HepG2 (cell line): Measurements from ENCODE around the gene SH2D3A. TPM values are rescaled to one million over a fixed set of nuclear protein-coding genes. Genes with fewer than 3 reads are reported as not detected.
A peak's percentile ranks its signal among the peaks of the same experiment; 100 is the strongest.

Experiments used
- ATAC-seq: fragments of 200-7000 bp; cut with Tn5 transposase; 3 replicates; pipeline ENCODE4 v1.9.1; 2020; ENCODE audit warnings: mild to moderate bottlenecking, moderate library complexity
- BruUV-seq: library from RNA; stranded (reverse); fragments of 400-500 nt; replicated peaks from 2 replicates; lab custom pipeline; 2021; lab: Mats Ljungman, UMichigan
- CTCF ChIA-PET: fragments of 300-600 bp; formaldehyde crosslinking; extraction: SDS; loops from one replicate; lab custom pipeline; 2021; ENCODE audit warnings: low total read pairs, inconsistent platforms, low intra/inter-chr PET ratio; lab: Yijun Ruan, JAX
- POLR2A ChIA-PET: fragments of 350-600 bp; sonication (Branson Sonifier 250); formaldehyde crosslinking; loops from one replicate; lab custom pipeline; 2020; ENCODE audit warnings: antibody characterized with exemption, inconsistent platforms; lab: Yijun Ruan, JAX
- DNase-seq: peaks from one replicate; pipeline ENCODE4 v3.0.0-alpha.2; 2015; ENCODE audit warnings: low spot score
- FAIRE-seq: peaks from 3 replicates; lab custom pipeline; 2011; peaks lifted over from hg19 to GRCh38; lab: Jason Lieb, UNC
- H2AFZ ChIP-seq: one replicate; pipeline ENCODE4 v1.6.1; 2011; ENCODE audit warnings: low read length, inconsistent platforms
- H3K27ac ChIP-seq: fragments of 300-600 bp; 3 replicates; pipeline ENCODE4 v1.8.0; 2011; ENCODE audit warnings: mixed run types, mild to moderate bottlenecking, mixed read lengths, low read length, inconsistent platforms; ENCODE audit not compliant: insufficient read depth; ENCODE audit errors: extremely low read length
- H3K27me3 ChIP-seq, 2 experiments: fragments of 200-600 bp in 1 of 2; 2 replicates in 1 of 2; 3 replicates in 1 of 2; pipeline versions ENCODE4 v1.6.0 to v1.8.0; 2011; ENCODE audit warnings: low read length in 2 of 2, mild to moderate bottlenecking in 2 of 2, moderate library complexity in 2 of 2, inconsistent platforms in 1 of 2; ENCODE audit not compliant: insufficient read depth in 2 of 2, control insufficient read depth in 1 of 2
- H3K36me3 ChIP-seq, 2 experiments: fragments of 200-600 bp in 1 of 2; replicated peaks in 1 of 2; 2 replicates in 1 of 2; 3 replicates in 1 of 2; pipeline versions ENCODE4 v1.5.1 to v1.8.0; 2011; ENCODE audit warnings: low read length in 2 of 2, inconsistent platforms in 1 of 2; ENCODE audit not compliant: insufficient read depth in 2 of 2, control insufficient read depth in 1 of 2
- H3K4me1 ChIP-seq: 2 replicates; pipeline ENCODE4 v1.5.1; 2012; ENCODE audit warnings: low read length, inconsistent platforms; ENCODE audit not compliant: insufficient read depth
- H3K4me2 ChIP-seq: 2 replicates; pipeline ENCODE4 v1.6.0; 2011; ENCODE audit warnings: low read depth, low read length, inconsistent platforms
- H3K4me3 ChIP-seq, 3 experiments: fragments of 200-600 bp in 1 of 3; sonication (generic), shearing (Covaris generic) in 1 of 3; replicated peaks in 1 of 3; 2 replicates each; pipeline ENCODE4 v1.5.1; 2011 to 2016; ENCODE audit warnings: low read length in 3 of 3, inconsistent platforms in 2 of 3, low read depth in 2 of 3, mild to moderate bottlenecking in 2 of 3, control low read depth in 1 of 3, mixed read lengths in 1 of 3; ENCODE audit not compliant: insufficient read depth in 1 of 3
- H3K79me2 ChIP-seq: one replicate; pipeline ENCODE4 v1.6.1; 2011; ENCODE audit warnings: low read length, inconsistent platforms; ENCODE audit not compliant: insufficient read depth
- H3K9ac ChIP-seq: 2 replicates; pipeline ENCODE4 v1.6.0; 2011; ENCODE audit warnings: mild to moderate bottlenecking, low read depth, low read length, inconsistent platforms; ENCODE audit not compliant: insufficient read depth
- H3K9me3 ChIP-seq: 2 replicates; pipeline ENCODE4 v1.5.1; 2012; ENCODE audit warnings: mild to moderate bottlenecking, low read length
- H4K20me1 ChIP-seq: 2 replicates; pipeline ENCODE4 v1.6.0; 2011; ENCODE audit warnings: inconsistent platforms, mild to moderate bottlenecking, low read length, moderate library complexity; ENCODE audit not compliant: insufficient read depth
- BCL6 ChIP-seq: IDR thresholded peaks from 2 replicates; pipeline ENCODE4 v1.6.1; 2016; ENCODE audit warnings: missing genetic modification reagents, missing compliant biosample characterization
- TSC22D2 ChIP-seq: sonication (generic); formaldehyde crosslinking; IDR thresholded peaks from 2 replicates; pipeline ENCODE4 v1.5.1; 2020; ENCODE audit warnings: missing genetic modification reagents, mild to moderate bottlenecking, borderline replicate concordance
- ZNF772 ChIP-seq: sonication (generic); formaldehyde crosslinking; IDR thresholded peaks from 2 replicates; pipeline ENCODE4 v1.5.0; 2020; ENCODE audit warnings: mild to moderate bottlenecking, missing genetic modification reagents
- WGBS: methylation state at CpG from one replicate; pipeline ENCODE4 v1.1.6; 2017; ENCODE audit warnings: low lambda C conversion rate; 5-methylcytosine and 5-hydroxymethylcytosine counted together
- in situ Hi-C: cut with HindIII; loops from 2 replicates; pipeline ENCODE4 v1.10.0; 2017; ENCODE audit warnings: low pct_unique_long_range_greater_than_20kb; ENCODE audit not compliant: extremely low pct_ligation_motif_present
- intact Hi-C: fragments of 100-400 bp; cut with micrococcal nuclease; formaldehyde crosslinking; loops from one replicate; pipeline ENCODE4 v1.10.0; 2022; ENCODE audit not compliant: unreplicated experiment
- polyA plus RNA-seq, 8 experiments: library from polyadenylated mRNA; depleted of rRNA in 3 of 8; stranded (reverse) in 7 of 8; unstranded in 1 of 8; fragments of >200 nt; fragmentation: Illumina TruSeq in 4 of 8; extraction: Trizol in 4 of 8; gene quantifications; 2 replicates each; pipeline versions ENCODE4 v1.2.1 to v1.2.3, GENCODE V29; 2011 to 2016; ENCODE audit warnings: low read depth in 4 of 8, missing spikeins in 1 of 8, mixed read lengths in 1 of 8; ENCODE audit not compliant: insufficient read depth in 1 of 8
- total RNA-seq, 5 experiments: library from RNA; depleted of rRNA; stranded (reverse); fragments of >200 nt; fragmentation: Illumina TruSeq; extraction: Trizol; gene quantifications; 2 replicates each; pipeline ENCODE4 v1.2.3, GENCODE V29; 2016; ENCODE audit warnings: low read depth in 1 of 5
- TF ChIP-seq, protein P1 (sequence below): sonication (generic); formaldehyde crosslinking; conservative IDR thresholded peaks from 2 replicates; pipeline ENCODE4 v1.4.0; 2020; ENCODE audit warnings: mild to moderate bottlenecking, missing genetic modification reagents, moderate library complexity
- TF ChIP-seq, protein P2 (sequence below): sonication (generic); formaldehyde crosslinking; IDR thresholded peaks from 2 replicates; pipeline ENCODE4 v1.4.0; 2020; ENCODE audit warnings: missing genetic modification reagents
- TF ChIP-seq, protein P3 (sequence below): sonication (generic); formaldehyde crosslinking; IDR thresholded peaks from 2 replicates; pipeline ENCODE4 v1.4.0; 2020; ENCODE audit warnings: mild to moderate bottlenecking, missing genetic modification reagents
- TF ChIP-seq, protein P4 (sequence below): sonication (generic); formaldehyde crosslinking; IDR thresholded peaks from 2 replicates; pipeline ENCODE4 v1.4.0; 2020; ENCODE audit warnings: mild to moderate bottlenecking, missing genetic modification reagents
- TF ChIP-seq, protein P5 (sequence below): sonication (generic); formaldehyde crosslinking; IDR thresholded peaks from 2 replicates; pipeline ENCODE4 v1.9.0; 2022; ENCODE audit warnings: low read depth, missing genetic modification reagents

SH2D3A gene
- total and polyA plus RNA-seq, 2 of the 13 experiments (the other 11 are each of a cell fraction or from before 2014, with no cell fraction given) = 1.0 to 2.2 TPM

DNA sequence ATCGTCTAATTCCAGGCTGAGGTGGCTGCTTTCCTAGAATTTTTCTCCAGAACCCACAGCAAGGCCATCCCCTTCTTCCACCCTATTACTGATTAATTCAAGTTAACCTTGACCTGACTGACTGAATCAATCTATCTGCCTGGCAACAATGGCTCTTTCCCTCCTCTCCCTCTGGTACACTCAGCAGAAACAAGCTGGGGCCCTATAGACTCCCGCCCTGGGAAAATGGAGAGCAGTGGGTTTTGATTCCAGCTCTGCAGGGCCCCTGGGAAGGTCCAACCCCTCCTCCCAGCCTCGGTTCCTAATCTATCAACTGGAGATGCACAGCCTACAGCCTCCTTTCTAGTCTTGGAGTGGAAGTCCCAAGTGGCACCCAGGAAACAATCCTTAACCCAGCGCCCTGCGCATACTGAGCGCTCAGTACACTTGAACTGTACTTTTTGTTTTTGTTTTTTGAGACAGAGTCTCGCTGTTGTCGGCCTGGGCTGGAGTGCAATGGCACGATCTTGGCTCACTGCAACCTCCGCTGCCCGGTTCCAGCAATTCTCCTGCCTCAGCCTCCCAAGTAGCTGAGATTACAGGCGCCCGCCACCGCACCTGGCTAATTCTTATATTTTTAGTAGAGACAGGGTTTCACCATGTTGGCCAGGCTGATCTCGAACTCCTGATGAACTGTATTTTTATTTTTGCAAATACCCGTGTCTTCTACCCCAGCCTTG, 41.6 kb downstream of the SH2D3A start:
- Histone ChIP-seq H3K27ac (peak overlapping the region; percentile 90), H3K4me1 (peaks cover 95% of the 10 kb centered on the region), H4K20me1 (no peaks in the 10 kb centered on the region), H2AFZ (no peak overlapping the region), H3K27me3 (no peaks in the 10 kb centered on the region), H3K79me2 (peaks cover 6% of the 10 kb centered on the region), H3K36me3 (no peaks in the 10 kb centered on the region), H3K4me3 (peak overlapping the region in 2 of 3 experiments; percentile 33 to 58; a peak in 2 of 6 replicates), H3K9me3 (no peaks in the 10 kb centered on the region), H3K9ac (peak overlapping the region; percentile 70), H3K4me2 (peak overlapping the region; percentile 90)
- peak; percentile 55 for ATAC-seq
- BruUV-seq = no TSS peak
- DNase-seq = peak; percentile 88
- FAIRE-seq = peak; percentile 96
- CTCF ChIA-PET = no interaction called here
- in situ Hi-C loops = no loop called here
- POLR2A ChIA-PET = interaction anchor here (0.6 to 8.0 kb wide), 10 partner anchors 10 to 353 kb away, joined by 3 to 278 read pairs (median 4); partner anchors contain the start of genes ALKBH7 and GPR108
- WGBS = 50% methylated on average over 16 of the region's 16 CpGs
- intact Hi-C loops = no loop called here
- TF ChIP-seq ZNF772 (CRISPR knock-in tag) = no peak
- TF ChIP-seq, protein P1, sequence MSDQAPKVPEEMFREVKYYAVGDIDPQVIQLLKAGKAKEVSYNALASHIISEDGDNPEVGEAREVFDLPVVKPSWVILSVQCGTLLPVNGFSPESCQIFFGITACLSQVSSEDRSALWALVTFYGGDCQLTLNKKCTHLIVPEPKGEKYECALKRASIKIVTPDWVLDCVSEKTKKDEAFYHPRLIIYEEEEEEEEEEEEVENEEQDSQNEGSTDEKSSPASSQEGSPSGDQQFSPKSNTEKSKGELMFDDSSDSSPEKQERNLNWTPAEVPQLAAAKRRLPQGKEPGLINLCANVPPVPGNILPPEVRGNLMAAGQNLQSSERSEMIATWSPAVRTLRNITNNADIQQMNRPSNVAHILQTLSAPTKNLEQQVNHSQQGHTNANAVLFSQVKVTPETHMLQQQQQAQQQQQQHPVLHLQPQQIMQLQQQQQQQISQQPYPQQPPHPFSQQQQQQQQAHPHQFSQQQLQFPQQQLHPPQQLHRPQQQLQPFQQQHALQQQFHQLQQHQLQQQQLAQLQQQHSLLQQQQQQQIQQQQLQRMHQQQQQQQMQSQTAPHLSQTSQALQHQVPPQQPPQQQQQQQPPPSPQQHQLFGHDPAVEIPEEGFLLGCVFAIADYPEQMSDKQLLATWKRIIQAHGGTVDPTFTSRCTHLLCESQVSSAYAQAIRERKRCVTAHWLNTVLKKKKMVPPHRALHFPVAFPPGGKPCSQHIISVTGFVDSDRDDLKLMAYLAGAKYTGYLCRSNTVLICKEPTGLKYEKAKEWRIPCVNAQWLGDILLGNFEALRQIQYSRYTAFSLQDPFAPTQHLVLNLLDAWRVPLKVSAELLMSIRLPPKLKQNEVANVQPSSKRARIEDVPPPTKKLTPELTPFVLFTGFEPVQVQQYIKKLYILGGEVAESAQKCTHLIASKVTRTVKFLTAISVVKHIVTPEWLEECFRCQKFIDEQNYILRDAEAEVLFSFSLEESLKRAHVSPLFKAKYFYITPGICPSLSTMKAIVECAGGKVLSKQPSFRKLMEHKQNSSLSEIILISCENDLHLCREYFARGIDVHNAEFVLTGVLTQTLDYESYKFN (CRISPR knock-in tag) = peak; percentile 89
- peak; percentile 90 for TF ChIP-seq BCL6 (CRISPR knock-in tag)
- TF ChIP-seq, protein P2, sequence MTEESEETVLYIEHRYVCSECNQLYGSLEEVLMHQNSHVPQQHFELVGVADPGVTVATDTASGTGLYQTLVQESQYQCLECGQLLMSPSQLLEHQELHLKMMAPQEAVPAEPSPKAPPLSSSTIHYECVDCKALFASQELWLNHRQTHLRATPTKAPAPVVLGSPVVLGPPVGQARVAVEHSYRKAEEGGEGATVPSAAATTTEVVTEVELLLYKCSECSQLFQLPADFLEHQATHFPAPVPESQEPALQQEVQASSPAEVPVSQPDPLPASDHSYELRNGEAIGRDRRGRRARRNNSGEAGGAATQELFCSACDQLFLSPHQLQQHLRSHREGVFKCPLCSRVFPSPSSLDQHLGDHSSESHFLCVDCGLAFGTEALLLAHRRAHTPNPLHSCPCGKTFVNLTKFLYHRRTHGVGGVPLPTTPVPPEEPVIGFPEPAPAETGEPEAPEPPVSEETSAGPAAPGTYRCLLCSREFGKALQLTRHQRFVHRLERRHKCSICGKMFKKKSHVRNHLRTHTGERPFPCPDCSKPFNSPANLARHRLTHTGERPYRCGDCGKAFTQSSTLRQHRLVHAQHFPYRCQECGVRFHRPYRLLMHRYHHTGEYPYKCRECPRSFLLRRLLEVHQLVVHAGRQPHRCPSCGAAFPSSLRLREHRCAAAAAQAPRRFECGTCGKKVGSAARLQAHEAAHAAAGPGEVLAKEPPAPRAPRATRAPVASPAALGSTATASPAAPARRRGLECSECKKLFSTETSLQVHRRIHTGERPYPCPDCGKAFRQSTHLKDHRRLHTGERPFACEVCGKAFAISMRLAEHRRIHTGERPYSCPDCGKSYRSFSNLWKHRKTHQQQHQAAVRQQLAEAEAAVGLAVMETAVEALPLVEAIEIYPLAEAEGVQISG (CRISPR knock-in tag) = peak; percentile 36
- TF ChIP-seq, protein P3, sequence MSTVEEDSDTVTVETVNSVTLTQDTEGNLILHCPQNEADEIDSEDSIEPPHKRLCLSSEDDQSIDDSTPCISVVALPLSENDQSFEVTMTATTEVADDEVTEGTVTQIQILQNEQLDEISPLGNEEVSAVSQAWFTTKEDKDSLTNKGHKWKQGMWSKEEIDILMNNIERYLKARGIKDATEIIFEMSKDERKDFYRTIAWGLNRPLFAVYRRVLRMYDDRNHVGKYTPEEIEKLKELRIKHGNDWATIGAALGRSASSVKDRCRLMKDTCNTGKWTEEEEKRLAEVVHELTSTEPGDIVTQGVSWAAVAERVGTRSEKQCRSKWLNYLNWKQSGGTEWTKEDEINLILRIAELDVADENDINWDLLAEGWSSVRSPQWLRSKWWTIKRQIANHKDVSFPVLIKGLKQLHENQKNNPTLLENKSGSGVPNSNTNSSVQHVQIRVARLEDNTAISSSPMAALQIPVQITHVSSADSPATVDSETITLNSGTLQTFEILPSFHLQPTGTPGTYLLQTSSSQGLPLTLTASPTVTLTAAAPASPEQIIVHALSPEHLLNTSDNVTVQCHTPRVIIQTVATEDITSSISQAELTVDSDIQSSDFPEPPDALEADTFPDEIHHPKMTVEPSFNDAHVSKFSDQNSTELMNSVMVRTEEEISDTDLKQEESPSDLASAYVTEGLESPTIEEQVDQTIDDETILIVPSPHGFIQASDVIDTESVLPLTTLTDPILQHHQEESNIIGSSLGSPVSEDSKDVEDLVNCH (CRISPR knock-in tag) = no peak
- TF ChIP-seq, protein P4, sequence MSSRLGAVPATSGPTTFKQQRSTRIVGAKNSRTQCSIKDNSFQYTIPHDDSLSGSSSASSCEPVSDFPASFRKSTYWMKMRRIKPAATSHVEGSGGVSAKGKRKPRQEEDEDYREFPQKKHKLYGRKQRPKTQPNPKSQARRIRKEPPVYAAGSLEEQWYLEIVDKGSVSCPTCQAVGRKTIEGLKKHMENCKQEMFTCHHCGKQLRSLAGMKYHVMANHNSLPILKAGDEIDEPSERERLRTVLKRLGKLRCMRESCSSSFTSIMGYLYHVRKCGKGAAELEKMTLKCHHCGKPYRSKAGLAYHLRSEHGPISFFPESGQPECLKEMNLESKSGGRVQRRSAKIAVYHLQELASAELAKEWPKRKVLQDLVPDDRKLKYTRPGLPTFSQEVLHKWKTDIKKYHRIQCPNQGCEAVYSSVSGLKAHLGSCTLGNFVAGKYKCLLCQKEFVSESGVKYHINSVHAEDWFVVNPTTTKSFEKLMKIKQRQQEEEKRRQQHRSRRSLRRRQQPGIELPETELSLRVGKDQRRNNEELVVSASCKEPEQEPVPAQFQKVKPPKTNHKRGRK (CRISPR knock-in tag) = no peak
- TF ChIP-seq, protein P5, sequence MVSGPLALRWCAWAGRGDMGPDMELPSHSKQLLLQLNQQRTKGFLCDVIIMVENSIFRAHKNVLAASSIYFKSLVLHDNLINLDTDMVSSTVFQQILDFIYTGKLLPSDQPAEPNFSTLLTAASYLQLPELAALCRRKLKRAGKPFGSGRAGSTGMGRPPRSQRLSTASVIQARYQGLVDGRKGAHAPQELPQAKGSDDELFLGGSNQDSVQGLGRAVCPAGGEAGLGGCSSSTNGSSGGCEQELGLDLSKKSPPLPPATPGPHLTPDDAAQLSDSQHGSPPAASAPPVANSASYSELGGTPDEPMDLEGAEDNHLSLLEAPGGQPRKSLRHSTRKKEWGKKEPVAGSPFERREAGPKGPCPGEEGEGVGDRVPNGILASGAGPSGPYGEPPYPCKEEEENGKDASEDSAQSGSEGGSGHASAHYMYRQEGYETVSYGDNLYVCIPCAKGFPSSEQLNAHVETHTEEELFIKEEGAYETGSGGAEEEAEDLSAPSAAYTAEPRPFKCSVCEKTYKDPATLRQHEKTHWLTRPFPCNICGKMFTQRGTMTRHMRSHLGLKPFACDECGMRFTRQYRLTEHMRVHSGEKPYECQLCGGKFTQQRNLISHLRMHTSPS (CRISPR knock-in tag) = 0 out of 2 replicates have a peak, but pooled peaks have one; percentile 19
- TF ChIP-seq TSC22D2 (CRISPR knock-in tag) = no peak
